WTC11 (cell line): Measurements from ENCODE around the gene ABCB1.

Experiments
- ATF1 ChIP-seq: sonication (generic); formaldehyde crosslinking; IDR thresholded peaks from 2 replicates; pipeline ENCODE4 v1.8.1; 2023; ENCODE audit warnings: mild to moderate bottlenecking, moderate library complexity, missing genetic modification reagents
- CREM ChIP-seq: sonication (generic); formaldehyde crosslinking; IDR thresholded peaks from 2 replicates; pipeline ENCODE4 v1.8.1; 2022; ENCODE audit warnings: mild to moderate bottlenecking, missing genetic modification reagents, moderate library complexity
- CTCF ChIP-seq: fragments of 200-600 bp; IDR thresholded peaks from 2 replicates; pipeline ENCODE4 v1.8.0; 2022; ENCODE audit warnings: antibody characterized with exemption
- FOXK1 ChIP-seq: sonication (generic); formaldehyde crosslinking; IDR thresholded peaks from 2 replicates; pipeline ENCODE4 v1.8.0; 2022; ENCODE audit warnings: mild to moderate bottlenecking, moderate library complexity, missing genetic modification reagents
- MAX ChIP-seq: sonication (generic); formaldehyde crosslinking; IDR thresholded peaks from 2 replicates; pipeline ENCODE4 v1.8.0; 2022; ENCODE audit warnings: mild to moderate bottlenecking, missing genetic modification reagents
- NR3C1 ChIP-seq: sonication (generic); formaldehyde crosslinking; conservative IDR thresholded peaks from 2 replicates; pipeline ENCODE4 v1.8.1; 2023; ENCODE audit warnings: low read depth, mild to moderate bottlenecking, missing genetic modification reagents
- SP1 ChIP-seq: sonication (generic); formaldehyde crosslinking; conservative IDR thresholded peaks from 2 replicates; pipeline ENCODE4 v1.8.1; 2022; ENCODE audit warnings: missing genetic modification reagents
- TEAD1 ChIP-seq: sonication (generic); formaldehyde crosslinking; IDR thresholded peaks from 2 replicates; pipeline ENCODE4 v1.8.0; 2022; ENCODE audit warnings: mild to moderate bottlenecking, missing genetic modification reagents
- USF2 ChIP-seq: sonication (generic); formaldehyde crosslinking; IDR thresholded peaks from 2 replicates; pipeline ENCODE4 v1.8.1; 2023; ENCODE audit warnings: mild to moderate bottlenecking, missing genetic modification reagents, moderate library complexity
- ZNF423 ChIP-seq: fragments of 250-450 bp; sonication (Bioruptor Pico); IDR thresholded peaks from 2 replicates; pipeline ENCODE4 v2.1.2; 2022; ENCODE audit warnings: mild to moderate bottlenecking, moderate library complexity
- ZNF512 ChIP-seq: sonication (generic); formaldehyde crosslinking; IDR thresholded peaks from 2 replicates; pipeline ENCODE4 v1.8.1; 2022; ENCODE audit warnings: missing genetic modification reagents, borderline replicate concordance

GRCh38 chr7:87494454-87494853 is 106.2 kb downstream of the ABCB1 start:
- TF ChIP-seq CTCF: no peak
- TF ChIP-seq USF2 (CRISPR knock-in tag): no peak
- TF ChIP-seq CREM (CRISPR knock-in tag): no peak
- TF ChIP-seq SP1 (CRISPR knock-in tag): no peak
- no peak for TF ChIP-seq MAX
- no peak for TF ChIP-seq ZNF423
- no peak for TF ChIP-seq NR3C1 (CRISPR knock-in tag)
- no peak for TF ChIP-seq FOXK1
- TF ChIP-seq ATF1: no peak
- TF ChIP-seq ZNF512 (CRISPR knock-in tag): no peak
- no peak for TF ChIP-seq TEAD1 (CRISPR knock-in tag)
